GM21737 (cell line): Measurements from ENCODE around the gene ESPNL.
"Not testable (repeated sequence)": the region's sequence is repeated elsewhere in the genome, so short reads cannot be mapped to it uniquely, and the experiment has no call there.

Source experiments
- ATAC-seq: cut with Tn5 transposase; IDR thresholded peaks from one replicate; pipeline ENCODE4 v1.9.1; 2021; ENCODE audit warnings: mild to moderate bottlenecking, moderate library complexity; ENCODE audit not compliant: unreplicated experiment

ESPNL gene

DNA sequence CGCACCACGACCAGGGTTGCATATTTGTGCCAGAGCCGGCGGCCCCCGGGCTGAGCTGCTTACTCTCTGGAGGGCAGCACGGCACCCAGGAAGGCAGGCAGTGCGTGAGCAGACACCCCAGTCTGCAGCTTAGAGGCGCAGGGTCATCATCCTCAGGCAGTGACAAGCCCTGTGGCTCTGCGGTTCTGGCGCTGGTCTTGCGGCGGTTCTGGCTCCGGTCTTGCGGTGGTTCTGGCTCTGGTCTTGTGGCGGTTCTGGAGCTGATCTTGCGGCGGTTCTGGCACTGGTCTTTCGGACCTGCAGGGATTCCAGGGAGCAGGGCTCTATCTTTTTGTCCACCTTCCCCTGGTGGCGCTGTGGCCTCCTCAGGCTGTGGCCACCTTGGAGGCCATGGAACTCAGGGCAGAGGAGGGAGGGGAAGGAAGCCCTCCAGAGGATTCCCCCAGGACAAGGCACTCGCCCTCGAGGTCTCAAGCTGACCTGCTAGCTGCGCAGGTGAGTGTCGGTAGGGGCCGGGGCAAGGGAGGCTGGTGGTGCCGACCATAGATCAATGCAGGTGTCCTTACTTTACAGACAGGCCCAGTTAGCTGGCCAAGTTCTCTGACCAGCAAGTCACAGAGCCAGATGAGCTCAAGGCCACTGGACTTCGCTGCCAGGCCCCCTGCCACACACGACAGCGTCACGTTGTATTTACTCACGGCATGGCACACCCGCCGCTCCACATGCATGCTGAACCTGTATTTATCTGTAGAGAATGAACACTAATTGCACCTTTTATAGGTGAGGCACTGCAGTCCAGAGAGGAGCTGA, 14.9 kb downstream of the ESPNL start:
- ATAC-seq = no peak

DNA sequence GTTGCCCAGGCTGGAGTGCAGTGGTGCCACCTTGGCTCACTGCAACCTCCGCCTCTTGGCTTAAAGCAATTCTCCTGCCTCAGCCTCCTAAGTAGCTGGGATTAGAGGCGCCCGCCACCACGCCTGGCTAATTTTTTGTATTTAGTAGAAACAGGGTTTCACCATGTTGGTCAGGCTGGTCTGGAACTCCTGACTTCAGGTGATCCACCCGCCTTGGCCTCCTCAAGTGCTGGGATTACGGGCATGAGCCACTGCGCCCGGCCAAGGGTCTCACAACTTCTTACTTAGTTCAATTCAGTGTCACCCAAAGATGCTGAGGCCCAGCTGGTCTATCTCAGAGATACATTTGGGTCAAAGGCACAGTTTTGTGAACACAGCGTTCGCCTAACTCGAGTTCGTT, 15.6 kb downstream of the ESPNL start:
- ATAC-seq = not testable (repeated sequence)

DNA sequence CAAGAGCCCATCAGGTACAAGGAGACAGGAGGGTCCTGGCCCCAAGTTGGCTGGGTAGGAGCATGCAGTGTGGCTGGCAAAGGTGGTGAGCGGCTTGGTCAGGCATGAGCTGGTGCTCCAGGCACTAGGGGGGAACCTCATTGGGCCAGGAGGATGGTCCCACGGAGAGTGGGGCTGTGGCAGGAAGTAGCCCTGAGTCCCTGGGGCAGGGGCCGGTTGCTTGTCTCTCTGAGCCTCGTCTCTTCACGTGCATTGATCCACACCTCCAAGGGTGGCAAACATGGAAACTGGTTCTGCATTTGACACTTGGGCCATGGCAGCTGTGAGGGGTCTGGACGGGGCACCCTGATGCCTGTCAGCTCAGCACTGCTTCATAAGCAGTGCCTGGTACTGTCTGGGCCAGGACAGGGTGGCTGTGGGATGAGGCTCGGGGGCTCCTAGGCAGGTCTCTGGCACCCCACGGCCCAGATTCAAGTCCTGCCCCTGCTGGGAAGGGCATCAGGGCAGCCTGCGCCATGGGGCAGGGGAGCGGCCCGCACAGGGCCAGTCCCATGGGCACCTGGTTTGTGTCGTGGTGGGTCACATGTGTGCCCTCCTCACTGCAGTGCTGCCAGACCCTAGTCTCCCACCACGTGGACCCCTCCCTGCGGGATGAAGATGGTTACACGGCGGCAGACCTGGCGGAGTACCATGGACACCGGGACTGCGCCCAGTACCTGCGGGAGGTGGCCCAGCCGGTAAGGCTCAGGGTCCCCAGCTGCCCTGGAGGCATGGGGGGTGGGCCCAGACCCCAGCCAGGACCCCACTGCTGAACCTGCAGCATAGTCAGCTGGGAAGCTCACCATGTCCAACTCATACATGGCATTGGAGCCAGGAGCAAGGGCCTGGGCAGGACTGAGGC, 16.4 kb downstream of the ESPNL start:
- ATAC-seq = no peak

DNA sequence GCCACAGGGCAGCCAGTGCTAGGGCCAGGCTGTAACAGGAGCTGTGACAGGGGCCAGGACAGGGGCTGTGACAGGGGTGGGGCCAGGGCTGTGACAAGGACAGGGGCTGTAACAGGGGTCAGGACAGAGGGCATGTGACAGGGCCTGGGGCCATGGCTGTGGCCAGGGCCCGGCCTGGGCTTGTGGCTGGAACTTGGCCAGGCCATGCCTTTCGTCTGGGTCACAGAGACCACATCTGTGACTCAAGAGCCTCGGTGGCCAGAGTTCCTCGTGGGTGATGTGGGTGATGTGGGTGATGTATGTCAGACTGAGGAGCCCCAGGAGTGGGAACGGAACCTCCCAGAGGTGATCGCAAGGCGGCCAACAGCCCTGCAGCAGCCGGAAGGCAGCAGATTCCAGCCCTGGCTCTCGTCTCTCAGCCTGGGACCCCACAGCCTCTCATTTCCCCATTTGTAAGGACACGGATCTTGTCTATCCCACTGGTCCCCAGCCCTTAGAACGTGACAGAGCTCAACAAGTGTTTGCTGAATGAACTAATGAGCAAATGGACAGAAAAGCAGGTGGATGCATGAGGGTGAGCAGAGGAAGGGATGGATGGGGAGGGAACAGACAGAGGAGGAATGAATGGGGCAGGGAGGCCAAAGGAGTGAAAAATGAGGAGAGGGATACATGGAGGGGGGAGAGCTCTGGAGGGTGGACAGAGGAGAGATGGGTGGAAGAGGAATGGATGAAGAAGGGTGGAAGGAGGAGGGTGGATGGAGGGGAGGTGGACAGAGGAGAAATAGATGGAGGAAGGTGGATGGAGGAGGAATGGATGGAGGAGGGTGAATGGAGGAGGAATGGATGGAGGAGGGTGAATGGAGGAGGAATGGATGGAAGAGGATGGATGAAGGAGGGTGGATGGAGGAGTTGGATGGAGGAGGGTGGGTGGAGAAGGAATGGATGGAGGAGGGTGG, 17.3 kb downstream of the ESPNL start:
- no peak for ATAC-seq

DNA sequence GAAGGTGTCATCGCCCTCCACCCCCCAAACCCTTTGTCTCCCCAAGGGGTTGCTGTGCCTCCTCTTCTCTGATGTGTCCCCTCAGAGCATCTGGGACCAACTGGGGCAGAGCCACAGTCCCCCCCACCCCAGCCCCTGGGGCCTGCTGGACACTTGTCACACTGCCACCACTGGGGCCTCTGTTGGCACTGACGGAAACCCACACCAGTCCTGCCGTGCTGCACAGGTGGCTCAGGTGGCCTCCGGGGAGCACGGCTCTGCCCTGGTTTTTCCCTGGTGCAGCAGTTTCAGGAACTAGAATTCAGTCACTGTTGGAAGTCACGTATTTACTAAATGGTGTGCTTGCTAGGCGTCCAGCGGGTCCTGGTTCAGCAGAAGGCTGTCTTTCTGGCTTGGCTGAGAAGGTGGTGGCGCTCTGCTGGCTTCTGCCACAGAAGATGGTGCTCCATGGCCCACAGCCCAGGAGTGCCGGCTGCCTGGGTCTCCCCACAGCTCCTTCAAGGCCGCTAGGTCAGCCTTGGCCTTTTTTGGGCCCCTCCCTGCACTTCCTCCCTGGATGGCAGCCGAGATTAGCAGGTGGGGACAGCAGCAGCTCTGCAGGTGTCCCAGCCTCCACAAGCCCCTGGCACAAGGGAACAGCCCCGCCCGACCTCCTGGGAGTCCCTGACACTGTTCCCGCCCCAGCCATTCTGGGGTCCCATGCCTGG, 19.8 kb downstream of the ESPNL start:
- no peak for ATAC-seq

DNA sequence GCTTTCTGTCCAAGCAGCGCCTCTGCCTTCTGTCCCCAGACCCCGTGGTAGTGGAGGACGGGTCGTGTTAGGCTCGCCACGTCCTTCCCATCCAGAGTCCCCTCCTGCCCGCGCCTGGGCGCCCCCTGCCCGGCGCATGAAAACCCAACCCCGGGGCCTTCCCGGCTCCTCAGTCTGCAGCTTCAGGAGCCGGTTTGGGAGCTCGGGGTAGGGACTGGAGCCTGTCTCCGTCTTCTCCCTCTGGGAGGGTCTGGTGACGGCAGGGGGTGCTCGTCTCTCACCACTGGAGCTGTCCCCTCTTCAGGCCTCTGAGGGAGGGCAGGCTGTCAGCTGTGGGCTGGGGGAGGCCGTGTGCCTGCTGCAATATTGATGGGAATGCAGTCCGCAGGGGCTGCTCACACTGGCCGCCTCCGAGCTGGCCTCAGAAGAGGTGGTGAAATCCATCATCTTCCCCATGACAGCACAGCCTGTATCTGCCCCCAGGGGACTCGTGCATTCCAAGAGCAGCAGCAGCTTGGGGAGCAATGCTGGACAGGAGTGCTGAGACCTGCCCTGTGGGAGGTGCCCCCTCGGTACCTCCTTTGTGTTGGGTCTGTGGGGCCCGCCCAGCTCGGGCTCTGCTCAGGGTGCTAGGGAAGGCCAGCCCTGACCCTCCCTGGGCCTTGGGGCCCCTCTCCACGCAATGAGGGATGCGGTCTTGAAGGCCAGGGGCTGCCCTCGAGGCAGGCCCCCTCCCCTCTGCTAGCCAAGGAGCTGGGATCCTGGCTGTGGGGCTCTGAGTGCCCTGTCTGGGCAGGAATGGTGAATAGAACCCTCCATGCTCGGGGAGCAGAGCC, 20.5 kb downstream of the ESPNL start:
- no peak for ATAC-seq

DNA sequence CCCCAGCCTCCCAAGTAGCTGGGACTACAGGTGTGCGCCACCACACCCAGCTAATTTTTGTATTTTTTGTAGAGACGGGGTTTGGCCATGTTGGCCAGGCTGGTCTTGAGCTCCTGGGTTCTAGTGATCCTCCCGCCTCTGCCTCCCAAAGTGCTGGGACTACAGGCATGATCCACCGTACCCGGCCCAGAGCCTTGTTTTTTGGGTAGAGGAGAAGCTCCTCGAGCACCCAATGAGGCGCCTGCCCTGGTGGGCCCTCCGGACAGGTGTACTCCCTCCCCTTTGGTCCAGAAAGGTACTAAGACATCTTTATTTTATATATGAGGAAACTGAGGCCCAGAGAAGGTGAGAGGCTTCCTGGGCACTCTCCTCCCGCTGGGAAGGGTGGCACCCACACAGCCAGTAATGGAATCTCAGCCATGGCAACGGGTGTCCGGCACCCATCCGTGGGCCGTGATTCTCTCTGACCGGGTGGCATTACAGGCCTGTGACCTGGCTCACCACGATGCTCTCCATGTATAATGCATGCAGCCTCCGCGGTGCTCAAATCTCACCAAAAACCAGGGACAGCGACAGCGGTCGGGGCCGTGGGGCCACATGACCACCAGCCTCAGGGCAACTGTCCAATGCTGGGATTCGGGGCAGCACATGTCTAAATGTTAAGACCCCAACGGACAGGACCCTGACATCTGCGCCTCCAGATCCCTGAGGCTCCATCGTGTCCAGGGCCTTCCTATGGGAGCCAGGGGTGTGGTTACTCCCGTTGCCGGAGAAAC, 21.6 kb downstream of the ESPNL start:
- ATAC-seq = no peak

DNA sequence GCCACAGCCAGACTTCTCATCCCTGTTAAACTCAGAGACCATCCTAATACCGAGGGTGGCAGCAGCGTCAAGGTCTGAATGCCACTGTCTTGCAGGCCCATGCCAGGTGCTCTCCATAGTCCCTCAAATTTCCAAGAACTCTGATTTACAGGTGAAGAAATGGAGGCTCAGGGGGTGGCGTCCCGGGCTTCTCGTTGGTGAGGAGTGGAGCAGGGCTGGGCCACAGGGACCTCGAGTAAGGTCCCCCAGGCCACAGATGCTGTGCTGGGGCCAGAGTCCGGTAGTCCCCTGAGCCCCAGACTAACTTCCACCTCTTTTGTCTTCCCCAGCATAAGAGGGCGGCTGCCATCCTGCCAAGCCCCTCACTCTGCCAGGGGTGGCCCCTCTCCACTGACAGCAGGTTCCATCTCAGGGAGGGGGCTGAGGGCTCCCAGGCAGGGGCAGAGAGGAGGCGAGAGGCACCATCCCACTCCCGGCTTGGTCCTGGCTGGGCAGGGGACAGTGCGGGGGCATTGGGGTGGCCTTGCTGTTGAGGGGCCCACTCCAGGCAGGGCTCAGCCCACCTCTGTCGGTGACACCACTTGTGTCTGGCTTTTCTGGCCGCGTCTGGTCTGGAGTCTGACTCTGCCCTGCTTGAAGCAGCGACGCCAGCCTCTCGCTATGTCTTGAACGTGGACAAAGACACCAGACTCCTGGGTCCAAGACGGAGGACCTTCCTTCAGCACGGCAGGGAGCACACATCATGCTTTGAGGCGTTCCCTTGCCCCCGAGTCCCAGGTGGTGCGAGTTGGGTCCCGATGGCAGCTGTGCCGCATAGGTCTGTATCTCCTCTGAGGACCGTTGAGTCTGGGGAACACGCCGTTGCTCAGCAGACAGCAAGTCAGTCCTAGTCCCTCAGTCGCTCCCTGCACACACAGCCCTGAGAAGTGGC, 22.4 kb downstream of the ESPNL start:
- ATAC-seq = no peak

DNA sequence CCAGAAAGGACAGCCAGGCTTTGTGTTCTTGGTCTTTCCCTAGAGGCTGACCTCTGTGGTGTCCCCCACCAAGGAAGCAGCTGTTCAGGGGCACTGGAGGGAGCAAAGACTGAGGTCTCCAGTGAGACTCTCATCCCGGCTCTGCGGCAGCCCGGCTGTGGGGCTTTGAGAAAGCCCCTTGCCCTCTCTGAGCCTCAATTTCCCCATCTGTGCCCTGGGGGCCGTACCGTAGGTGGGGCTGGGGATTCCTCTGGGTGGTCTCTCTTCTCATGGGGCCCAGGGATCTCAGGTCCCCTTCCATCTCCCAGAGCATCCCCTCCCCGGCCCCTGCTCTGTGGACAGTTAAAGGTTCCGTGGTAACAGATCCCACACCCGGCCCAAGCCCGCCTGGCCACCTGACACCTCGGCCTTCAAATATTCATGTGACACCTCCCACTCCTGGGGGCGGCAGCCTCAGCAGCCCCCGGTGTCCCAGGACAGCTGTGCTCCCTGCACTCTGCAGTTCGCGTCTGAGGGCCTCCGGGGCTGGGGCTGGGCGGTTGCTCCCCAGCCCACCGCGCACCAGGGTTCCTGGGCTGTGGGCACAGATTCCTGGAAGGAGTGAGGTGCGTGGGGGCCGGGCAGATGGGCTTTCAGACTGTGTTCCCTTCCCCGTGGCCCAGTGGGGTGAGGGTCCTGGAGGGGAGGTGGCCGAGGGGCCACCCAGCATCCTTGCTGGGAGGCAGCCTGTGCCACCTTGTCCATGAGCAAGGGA, 23.3 kb downstream of the ESPNL start:
- no peak for ATAC-seq

DNA sequence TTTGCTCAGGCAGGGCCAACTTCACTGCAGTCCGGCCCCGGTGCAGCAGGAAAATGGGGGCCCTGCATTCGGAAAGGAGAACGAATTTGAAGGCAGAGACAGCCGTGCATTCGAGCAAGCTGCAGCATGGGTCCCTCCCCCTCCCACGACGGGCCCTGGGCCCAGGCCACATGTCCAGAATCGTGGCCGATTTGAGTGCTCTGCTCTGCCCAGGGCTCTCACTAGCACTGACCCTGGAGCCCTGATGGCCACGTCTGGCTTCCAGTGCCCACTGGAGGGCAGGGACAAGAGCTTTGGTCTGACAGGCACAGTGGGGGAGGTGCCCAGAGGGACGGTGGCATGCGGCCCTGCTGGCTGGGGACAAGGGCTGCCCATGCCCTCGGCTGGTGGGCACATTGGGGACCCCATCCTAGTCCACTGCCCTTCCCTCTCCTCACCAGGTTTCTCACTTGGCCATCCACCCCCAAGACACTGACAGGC, 23.9 kb downstream of the ESPNL start:
- ATAC-seq = no peak

DNA sequence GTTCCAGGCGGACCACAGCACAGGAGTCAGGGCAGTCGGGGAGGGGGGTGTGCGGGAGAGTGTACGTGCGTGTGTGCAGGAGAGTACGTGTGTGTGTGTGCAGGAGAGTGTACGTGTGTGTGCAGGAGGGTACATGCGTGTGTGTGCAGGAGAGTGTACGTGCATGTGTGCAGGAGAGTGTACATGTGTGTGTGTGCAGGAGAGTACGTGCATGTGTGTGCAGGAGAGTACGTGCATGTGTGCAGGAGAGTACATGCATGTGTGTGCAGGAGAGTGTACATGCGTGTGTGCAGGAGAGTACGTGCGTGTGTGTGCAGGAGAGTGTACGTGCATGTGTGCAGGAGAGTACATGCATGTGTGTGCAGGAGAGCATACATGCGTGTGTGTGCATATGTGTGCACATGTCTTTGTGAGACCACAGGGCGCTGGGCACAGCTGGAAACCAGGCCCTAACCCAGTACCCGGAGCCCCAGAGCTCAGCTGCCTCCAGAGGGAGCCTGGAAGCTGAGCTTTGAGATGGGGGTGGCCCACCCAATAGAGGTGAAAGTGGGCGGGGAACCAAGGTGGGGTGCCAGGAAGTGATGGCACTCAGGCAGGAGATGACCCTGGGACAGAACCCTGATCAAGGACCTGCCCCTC, 24.5 kb downstream of the ESPNL start:
- ATAC-seq = no peak

DNA sequence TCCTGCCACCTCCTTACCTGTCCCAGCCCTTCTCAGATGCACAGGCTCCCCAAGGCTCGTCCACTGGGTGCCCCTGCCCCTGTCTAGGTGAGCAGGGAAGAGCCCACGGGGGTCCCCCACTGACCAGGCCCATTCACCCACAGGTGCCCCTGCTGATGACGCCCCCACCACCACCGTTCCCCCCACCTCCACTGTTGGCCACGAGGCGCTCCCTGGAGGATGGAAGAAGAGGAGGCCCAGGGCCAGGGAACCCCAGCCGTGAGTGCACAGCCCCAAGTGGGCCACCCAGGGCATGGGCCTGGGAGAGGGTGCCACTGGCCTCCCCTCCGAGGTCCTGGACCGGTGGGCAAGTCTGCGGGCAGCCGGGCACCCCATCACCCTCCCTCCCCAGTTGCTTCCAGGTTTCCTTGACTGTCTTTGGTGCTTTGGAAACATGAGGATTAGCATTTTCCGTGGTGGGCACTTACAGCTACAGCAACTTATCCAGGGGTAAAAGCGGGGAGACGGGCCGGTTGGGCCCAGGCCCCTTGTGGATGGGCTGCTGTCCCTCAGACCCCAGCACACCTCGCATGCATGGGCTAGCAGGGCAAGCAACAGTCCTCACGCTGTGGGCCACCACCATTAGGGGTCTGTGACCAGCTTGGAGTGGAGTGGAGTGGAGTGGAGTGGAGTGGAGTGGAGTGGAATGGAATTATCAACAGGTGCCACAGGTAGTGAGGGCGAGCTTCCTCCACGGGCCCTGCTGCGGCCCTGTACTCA, 25.2 kb downstream of the ESPNL start:
- ATAC-seq = no peak

DNA sequence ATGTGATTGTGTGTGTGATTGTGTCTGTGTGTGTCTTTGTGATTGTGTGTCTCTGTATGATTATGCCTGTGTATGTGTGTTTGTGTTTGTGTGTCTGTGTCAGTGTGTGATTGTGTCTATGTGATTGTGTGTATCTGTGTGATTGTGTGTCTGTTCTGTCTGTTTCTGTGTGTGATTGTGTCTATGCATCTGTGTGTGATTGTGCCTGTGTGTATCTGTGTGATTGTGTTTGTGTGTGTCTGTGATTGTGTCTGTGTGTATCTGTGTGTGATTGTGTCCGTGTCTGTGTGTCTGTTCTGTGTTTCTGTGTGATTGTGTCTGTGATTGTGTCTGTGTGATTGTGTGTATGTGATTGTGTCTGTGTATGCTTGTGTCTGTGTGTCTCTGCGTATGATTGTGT, 26.2 kb downstream of the ESPNL start:
- no peak for ATAC-seq

DNA sequence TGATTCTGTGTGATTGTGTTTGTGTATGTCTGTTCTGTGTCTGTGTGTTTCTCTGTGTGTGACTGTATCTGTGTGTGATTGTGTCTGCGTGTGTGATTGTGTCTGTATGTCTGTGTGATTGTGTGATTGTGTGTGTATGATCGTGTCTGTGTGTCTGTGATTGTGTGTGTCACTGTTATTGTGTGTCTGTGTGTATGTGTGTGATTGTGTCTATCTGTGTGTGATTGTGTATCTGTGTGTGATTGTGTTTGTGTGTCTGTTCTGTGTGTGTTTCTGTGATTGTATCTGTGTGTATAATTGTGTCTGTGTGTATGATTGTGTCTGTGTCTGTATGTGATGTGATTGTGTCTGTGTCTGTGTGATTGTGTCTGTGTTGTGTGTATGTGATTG, 26.6 kb downstream of the ESPNL start:
- no peak for ATAC-seq
